ENCODE results near the gene CACNG3. TPM values are rescaled to one million over a fixed set of nuclear protein-coding genes. Genes with fewer than 3 reads are reported as not detected.
A peak's percentile ranks its signal among the peaks of the same experiment; 100 is the strongest.
"Not testable (repeated sequence)": the region's sequence is repeated elsewhere in the genome, so short reads cannot be mapped to it uniquely, and the experiment has no call there.

CACNG3 gene
- total RNA-seq, 3 donors from 2014 or later: not detected

- Mint-ChIP-seq H3K36me3 (ENCODE audit: insufficient read depth) (no peaks in the 10 kb centered on the region), H3K4me3 (no peak overlapping the region), H3K27me3 (ENCODE audit: low read depth) (no peaks in the 10 kb centered on the region), H3K9me3 (no peaks in the 10 kb centered on the region), H3K4me1 (ENCODE audit: low read depth) (no peaks in the 10 kb centered on the region)
- no peak for DNase-seq
- no peak for ATAC-seq
Measured at GRCh38 chr16:24332178-24332577, 76.0 kb downstream of the CACNG3 start.

GRCh38 chr16:24332582-24333090 lies 76.5 kb downstream of the CACNG3 start:
- ATAC-seq (no peak), DNase-seq (no peak)
- Mint-ChIP-seq H3K36me3 (ENCODE audit: insufficient read depth) (no peaks in the 10 kb centered on the region), H3K4me1 (ENCODE audit: low read depth) (no peaks in the 10 kb centered on the region), H3K27me3 (ENCODE audit: low read depth) (no peaks in the 10 kb centered on the region), H3K9me3 (no peaks in the 10 kb centered on the region), H3K4me3 (no peak overlapping the region)

GRCh38 chr16:24336491-24336890 lies 80.4 kb downstream of the CACNG3 start:
- H3K4me3 Mint-ChIP-seq: no peak overlapping the region
- H3K36me3 Mint-ChIP-seq (ENCODE audit: insufficient read depth): no peaks in the 10 kb centered on the region
- H3K27me3 Mint-ChIP-seq (ENCODE audit: low read depth): peaks cover 5% of the 10 kb centered on the region
- H3K4me1 Mint-ChIP-seq (ENCODE audit: low read depth): no peaks in the 10 kb centered on the region
- ATAC-seq (no peak), DNase-seq (no peak)
- no peaks in the 10 kb centered on the region for H3K9me3 Mint-ChIP-seq

GRCh38 chr16:24337013-24337412 lies 80.9 kb downstream of the CACNG3 start:
- ATAC-seq: no peak
- no peaks in the 10 kb centered on the region for H3K9me3 Mint-ChIP-seq
- H3K27me3 Mint-ChIP-seq (ENCODE audit: low read depth): peaks cover 5% of the 10 kb centered on the region
- no peak for DNase-seq
- no peak overlapping the region for H3K4me3 Mint-ChIP-seq
- H3K4me1 Mint-ChIP-seq (ENCODE audit: low read depth): no peaks in the 10 kb centered on the region
- H3K36me3 Mint-ChIP-seq (ENCODE audit: insufficient read depth): no peaks in the 10 kb centered on the region

- not testable (repeated sequence) for H3K36me3 Mint-ChIP-seq (ENCODE audit: insufficient read depth); DNase-seq; ATAC-seq; H3K27me3 Mint-ChIP-seq (ENCODE audit: low read depth); H3K4me1 Mint-ChIP-seq (ENCODE audit: low read depth); H3K9me3 Mint-ChIP-seq; H3K4me3 Mint-ChIP-seq
Measured at GRCh38 chr16:24343829-24344228, 87.7 kb downstream of the CACNG3 start.

- no peaks in the 10 kb centered on the region for H3K9me3 Mint-ChIP-seq
- no peak for DNase-seq
- no peaks in the 10 kb centered on the region for H3K36me3 Mint-ChIP-seq (ENCODE audit: insufficient read depth)
- ATAC-seq: no peak
- no peak overlapping the region for H3K4me3 Mint-ChIP-seq
- peaks cover 2% of the 10 kb centered on the region for H3K27me3 Mint-ChIP-seq (ENCODE audit: low read depth)
- H3K4me1 Mint-ChIP-seq (ENCODE audit: low read depth): no peaks in the 10 kb centered on the region
Measured at GRCh38 chr16:24344784-24345183, 88.6 kb downstream of the CACNG3 start.

GRCh38 chr16:24345704-24346103 lies 89.6 kb downstream of the CACNG3 start:
- Mint-ChIP-seq H3K9me3 (no peaks in the 10 kb centered on the region), H3K4me1 (ENCODE audit: low read depth) (no peaks in the 10 kb centered on the region), H3K27me3 (ENCODE audit: low read depth) (peaks cover 3% of the 10 kb centered on the region), H3K4me3 (no peak overlapping the region), H3K36me3 (ENCODE audit: insufficient read depth) (no peaks in the 10 kb centered on the region)
- DNase-seq (no peak), ATAC-seq (no peak)

- no peaks in the 10 kb centered on the region for H3K4me1 Mint-ChIP-seq (ENCODE audit: low read depth)
- H3K4me3 Mint-ChIP-seq: no peak overlapping the region
- H3K9me3 Mint-ChIP-seq: no peaks in the 10 kb centered on the region
- no peak for DNase-seq
- no peak for ATAC-seq
- H3K36me3 Mint-ChIP-seq (ENCODE audit: insufficient read depth): no peaks in the 10 kb centered on the region
- H3K27me3 Mint-ChIP-seq (ENCODE audit: low read depth): peaks cover 2% of the 10 kb centered on the region
Measured at GRCh38 chr16:24346734-24347133, 90.6 kb downstream of the CACNG3 start.

- no peak overlapping the region for H3K4me3 Mint-ChIP-seq
- H3K27me3 Mint-ChIP-seq (ENCODE audit: low read depth): peaks cover 2% of the 10 kb centered on the region
- H3K36me3 Mint-ChIP-seq (ENCODE audit: insufficient read depth): no peaks in the 10 kb centered on the region
- DNase-seq: no peak
- H3K4me1 Mint-ChIP-seq (ENCODE audit: low read depth): no peaks in the 10 kb centered on the region
- H3K9me3 Mint-ChIP-seq: no peaks in the 10 kb centered on the region
- no peak for ATAC-seq
Measured at GRCh38 chr16:24347556-24347955, 91.4 kb downstream of the CACNG3 start.

GRCh38 chr16:24348545-24349290 lies 92.6 kb downstream of the CACNG3 start:
- H3K36me3 Mint-ChIP-seq (ENCODE audit: insufficient read depth): no peaks in the 10 kb centered on the region
- H3K4me3 Mint-ChIP-seq: no peak overlapping the region
- DNase-seq (no peak), ATAC-seq (peak in 1 of 2 donors; percentile 65)
- no peaks in the 10 kb centered on the region for H3K4me1 Mint-ChIP-seq (ENCODE audit: low read depth)
- H3K27me3 Mint-ChIP-seq (ENCODE audit: low read depth): peaks cover 2% of the 10 kb centered on the region
- no peaks in the 10 kb centered on the region for H3K9me3 Mint-ChIP-seq

GRCh38 chr16:24349320-24349719 lies 93.2 kb downstream of the CACNG3 start:
- Mint-ChIP-seq H3K4me3 (no peak overlapping the region), H3K4me1 (ENCODE audit: low read depth) (no peaks in the 10 kb centered on the region), H3K36me3 (ENCODE audit: insufficient read depth) (no peaks in the 10 kb centered on the region), H3K9me3 (no peaks in the 10 kb centered on the region), H3K27me3 (ENCODE audit: low read depth) (peaks cover 2% of the 10 kb centered on the region)
- no peak for DNase-seq
- no peak for ATAC-seq

- H3K27me3 Mint-ChIP-seq (ENCODE audit: low read depth): peaks cover 10% of the 10 kb centered on the region
- no peaks in the 10 kb centered on the region for H3K36me3 Mint-ChIP-seq (ENCODE audit: insufficient read depth)
- H3K4me3 Mint-ChIP-seq: no peak overlapping the region
- no peaks in the 10 kb centered on the region for H3K4me1 Mint-ChIP-seq (ENCODE audit: low read depth)
- no peaks in the 10 kb centered on the region for H3K9me3 Mint-ChIP-seq
- DNase-seq (no peak), ATAC-seq (no peak)
Measured at GRCh38 chr16:24352746-24353145, 96.6 kb downstream of the CACNG3 start.

GRCh38 chr16:24353622-24354021 lies 97.5 kb downstream of the CACNG3 start:
- ATAC-seq (no peak), DNase-seq (no peak)
- no peaks in the 10 kb centered on the region for H3K9me3 Mint-ChIP-seq
- peaks cover 10% of the 10 kb centered on the region for H3K27me3 Mint-ChIP-seq (ENCODE audit: low read depth)
- H3K4me3 Mint-ChIP-seq: no peak overlapping the region
- no peaks in the 10 kb centered on the region for H3K36me3 Mint-ChIP-seq (ENCODE audit: insufficient read depth)
- no peaks in the 10 kb centered on the region for H3K4me1 Mint-ChIP-seq (ENCODE audit: low read depth)

GRCh38 chr16:24357511-24357910 lies 101.4 kb downstream of the CACNG3 start:
- no peak overlapping the region for H3K4me3 Mint-ChIP-seq
- ATAC-seq: no peak
- no peak for DNase-seq
- no peaks in the 10 kb centered on the region for H3K4me1 Mint-ChIP-seq (ENCODE audit: low read depth)
- peaks cover 10% of the 10 kb centered on the region for H3K27me3 Mint-ChIP-seq (ENCODE audit: low read depth)
- H3K36me3 Mint-ChIP-seq (ENCODE audit: insufficient read depth): no peaks in the 10 kb centered on the region
- no peaks in the 10 kb centered on the region for H3K9me3 Mint-ChIP-seq

GRCh38 chr16:24358117-24358516 lies 102.0 kb downstream of the CACNG3 start:
- Mint-ChIP-seq H3K4me1 (ENCODE audit: low read depth) (no peaks in the 10 kb centered on the region), H3K4me3 (no peak overlapping the region), H3K36me3 (ENCODE audit: insufficient read depth) (no peaks in the 10 kb centered on the region), H3K9me3 (no peaks in the 10 kb centered on the region), H3K27me3 (ENCODE audit: low read depth) (peaks cover 13% of the 10 kb centered on the region)
- no peak for ATAC-seq
- DNase-seq: no peak

All from activated T-cell treated with anti-CD3 and anti-CD28 coated beads, Interleukin-2, amount 50 U/mL, for 4 hours (primary cell).